ENCODE measurements around the gene ADGB. TPM values are rescaled to one million over a fixed set of nuclear protein-coding genes. Genes with fewer than 3 reads are reported as not detected.

ADGB gene
- polyA plus RNA-seq, 2 of the 4 experiments (the other 2 are of a cell fraction): not detected

- Histone ChIP-seq H3K4me3 (no peak overlapping the region), H3K27ac (no peak overlapping the region), H3K4me1 (no peaks in the 10 kb centered on the region), H3K9me3 (no peaks in the 10 kb centered on the region), H3K4me2 (no peak overlapping the region)
- CTCF ChIA-PET: interaction anchor here (0.7 to 0.9 kb wide), 2 partner anchors 155 to 657 kb away, joined by 3 read pairs; partner anchors contain the start of gene RAB32
- ATAC-seq: no peak
- WGBS (ENCODE audit: missing lambda C conversion rate): 48% methylated on average over 2 of the region's 2 CpGs
- POLR2A ChIA-PET: no interaction called here
- no peak for FAIRE-seq
- no peak for DNase-seq (ENCODE audit: low read depth in 1 of 2, low spot score in 1 of 2)
- TF ChIP-seq NR3C1 (IDR thresholded peaks at IDR 0.05): no peak
- TF ChIP-seq MAX (IDR thresholded peaks at IDR 0.05): no peak
- no peak for TF ChIP-seq EP300 (IDR thresholded peaks at IDR 0.05)
- no peak for TF ChIP-seq POLR2AphosphoS2 (conservative IDR thresholded peaks at IDR 0.05; ENCODE audit: low read length)
- no peak for TF ChIP-seq EHF (CRISPR knock-in tag; IDR thresholded peaks at IDR 0.05)
- TF ChIP-seq HDAC2 (IDR thresholded peaks at IDR 0.05): no peak
- no peak for TF ChIP-seq SMC3 (IDR thresholded peaks at IDR 0.05)
- no peak for TF ChIP-seq FOSB (CRISPR knock-in tag; IDR thresholded peaks at IDR 0.05)
- TF ChIP-seq MYC (IDR thresholded peaks at IDR 0.05; ENCODE audit: borderline replicate concordance, low read length): no peak
- TF ChIP-seq HMGXB4 (CRISPR knock-in tag; IDR thresholded peaks at IDR 0.05; ENCODE audit: borderline replicate concordance): no peak
- no peak for TF ChIP-seq HEYL (CRISPR knock-in tag; IDR thresholded peaks at IDR 0.05)
- no peak for TF ChIP-seq KDM5A (IDR thresholded peaks at IDR 0.05)
- TF ChIP-seq CEBPB (IDR thresholded peaks at IDR 0.05): no peak
- no peak for TF ChIP-seq RNF2 (IDR thresholded peaks at IDR 0.05; ENCODE audit: borderline replicate concordance, low read depth)
- no peak for TF ChIP-seq CBX2 (IDR thresholded peaks at IDR 0.05; ENCODE audit: borderline replicate concordance, low read depth)
- no peak for TF ChIP-seq USF2 (IDR thresholded peaks at IDR 0.05)
- no peak for TF ChIP-seq FOSL2 (IDR thresholded peaks at IDR 0.05)
- TF ChIP-seq FOSL2 (CRISPR knock-in tag; IDR thresholded peaks at IDR 0.05): no peak
- no peak for TF ChIP-seq ZC3H11A (IDR thresholded peaks at IDR 0.05)
- no peak for TF ChIP-seq KDM1A (IDR thresholded peaks at IDR 0.05; ENCODE audit: low read depth)
Measured at GRCh38 chr6:146697921-146698320, 99.1 kb downstream of the ADGB start.

- Histone ChIP-seq H3K9me3 (no peaks in the 10 kb centered on the region), H3K4me2 (no peak overlapping the region), H3K4me1 (no peaks in the 10 kb centered on the region), H3K4me3 (no peak overlapping the region), H3K27ac (no peak overlapping the region)
- DNase-seq (ENCODE audit: low read depth in 1 of 2, low spot score in 1 of 2) (peak; percentile 13 to 69), FAIRE-seq (peak; percentile 23), ATAC-seq (peak in 1 of 2 experiments; percentile 58; a peak in 2 of 6 replicates)
- ChIA-PET CTCF (interaction anchor here (0.7 to 1.7 kb wide), 10 partner anchors 9 to 740 kb away, joined by 3 to 9 read pairs (median 3); no protein-coding TSS in a partner anchor), POLR2A (no interaction called here)
- WGBS (ENCODE audit: missing lambda C conversion rate): 28% methylated on average over 6 of the region's 6 CpGs
- TF ChIP-seq ZFP36 (IDR thresholded peaks at IDR 0.05; ENCODE audit: borderline replicate concordance, partially characterized antibody) (no peak), NFE2L2 (conservative IDR thresholded peaks at IDR 0.05; ENCODE audit: low read length) (no peak), CTCF (IDR thresholded peaks at IDR 0.05) (peak; percentile 75), GATA3 (IDR thresholded peaks at IDR 0.05; ENCODE audit: borderline replicate concordance) (no peak), RAD21 (conservative IDR thresholded peaks at IDR 0.05 in 1 of 2, IDR thresholded peaks at IDR 0.05 in 1 of 2) (peak; percentile 77 to 80), JUN (IDR thresholded peaks at IDR 0.05) (no peak), HEYL (CRISPR knock-in tag; IDR thresholded peaks at IDR 0.05) (no peak), SMC3 (IDR thresholded peaks at IDR 0.05) (peak; percentile 73; the same call in 2 of the 3 replicates), HMGXB4 (CRISPR knock-in tag; IDR thresholded peaks at IDR 0.05; ENCODE audit: borderline replicate concordance) (no peak), NR3C1 (IDR thresholded peaks at IDR 0.05) (no peak)
Measured at GRCh38 chr6:146700078-146700686, 101.4 kb downstream of the ADGB start.

Measured in A549 (cell line).